Dermis blood vessel endothelial cell (primary cell): ENCODE results near the gene SAA1. TPM values are rescaled to one million over a fixed set of nuclear protein-coding genes. Genes with fewer than 3 reads are reported as not detected.
"Not testable (repeated sequence)": the region's sequence is repeated elsewhere in the genome, so short reads cannot be mapped to it uniquely, and the experiment has no call there.

Experiments
- DNase-seq: peaks from one replicate; pipeline ENCODE4 v3.0.0; 2010
- total RNA-seq: library from RNA; depleted of rRNA; stranded (reverse); fragments of >200 nt; gene quantifications from 2 replicates; pipeline ENCODE4 v1.2.3, GENCODE V29; 2014

SAA1 gene
- 0.98 and 3.1 TPM in 2 replicates for total RNA-seq

- DNase-seq, result no peak
These were observed at the start of gene SAA1 for GRCh38 chr11:18265949-18266348. Gene SAA1, plus strand, starts transcription at chr11:18266264. Its CDS starts 624 bp downstream, at chr11:18266888.

- no peak for DNase-seq
These were observed 44.7 kb upstream of the SAA1 start for GRCh38 chr11:18221274-18221876.

GRCh38 chr11:18222814-18223421 is 43.1 kb upstream of the SAA1 start:
- DNase-seq, result no peak

- DNase-seq, result no peak
These were observed 42.3 kb upstream of the SAA1 start for GRCh38 chr11:18223591-18224387.

- DNase-seq, result no peak
These were observed 40.2 kb upstream of the SAA1 start for GRCh38 chr11:18225913-18226312.

- DNase-seq, result no peak
These were observed 36.6 kb upstream of the SAA1 start for GRCh38 chr11:18229501-18229900.

- no peak for DNase-seq
These were observed 35.2 kb upstream of the SAA1 start for GRCh38 chr11:18230859-18231258.

- no peak for DNase-seq
These were observed 32.2 kb upstream of the SAA1 start for GRCh38 chr11:18233912-18234311.

- no peak for DNase-seq
These were observed 30.4 kb upstream of the SAA1 start for GRCh38 chr11:18235394-18236334.

GRCh38 chr11:18236664-18237356 is 29.3 kb upstream of the SAA1 start, which contains the start of gene SAA4:
Gene SAA4, minus strand, starts transcription at chr11:18236802. Its CDS starts 876 bp downstream, at chr11:18235926.
- no peak for DNase-seq

- DNase-seq, result no peak
These were observed 26.4 kb upstream of the SAA1 start for GRCh38 chr11:18239655-18240054.

GRCh38 chr11:18243783-18244362 is 22.2 kb upstream of the SAA1 start:
- DNase-seq, result peak; percentile 85

GRCh38 chr11:18245396-18245795 is 20.7 kb upstream of the SAA1 start:
- no peak for DNase-seq

- not testable (repeated sequence) for DNase-seq
These were observed 19.5 kb upstream of the SAA1 start for GRCh38 chr11:18246379-18247190.

- DNase-seq, result not testable (repeated sequence)
These were observed 18.9 kb upstream of the SAA1 start for GRCh38 chr11:18247191-18247581.

- no peak for DNase-seq
These were observed 17.5 kb upstream of the SAA1 start, which contains the start of gene SAA2 for GRCh38 chr11:18248561-18248960. Gene SAA2, minus strand, starts transcription at chr11:18248668. Its CDS starts 657 bp downstream, at chr11:18248011.

- no peak for DNase-seq
These were observed 12.8 kb upstream of the SAA1 start for GRCh38 chr11:18253233-18253632.

GRCh38 chr11:18253778-18254338 is 12.2 kb upstream of the SAA1 start:
- no peak for DNase-seq

GRCh38 chr11:18254781-18255361 is 11.2 kb upstream of the SAA1 start:
- DNase-seq, result no peak

- no peak for DNase-seq
These were observed 6.8 kb upstream of the SAA1 start for GRCh38 chr11:18259259-18259658.
